GM23338 (cell line): Measurements from ENCODE around the gene COA4. TPM values are rescaled to one million over a fixed set of nuclear protein-coding genes. Genes with fewer than 3 reads are reported as not detected.

Experiments
- ATAC-seq: fragments of 200-7000 bp; cut with Tn5 transposase; 3 replicates; pipeline ENCODE4 v1.9.1; 2020
- DNase-seq: peaks from one replicate; pipeline ENCODE4 v3.0.0-alpha.2; 2015; ENCODE audit warnings: low spot score
- H2AFZ ChIP-seq: fragments of 200-600 bp; sonication (generic); 2 replicates; pipeline ENCODE4 v1.8.0; 2016; ENCODE audit warnings: antibody characterized with exemption, mild to moderate bottlenecking, moderate library complexity
- H3F3A ChIP-seq: fragments of 200-600 bp; sonication (generic); replicated peaks from 2 replicates; pipeline ENCODE4 v1.8.0; 2017; ENCODE audit warnings: antibody characterized with exemption, mixed run types, low read depth
- H3K27ac ChIP-seq: fragments of 200-600 bp; sonication (generic); 2 replicates; pipeline ENCODE4 v1.6.1; 2016; ENCODE audit warnings: low read depth
- H3K27me3 ChIP-seq: fragments of 200-600 bp; sonication (generic); 2 replicates; pipeline ENCODE4 v1.8.0; 2016; ENCODE audit warnings: mild to moderate bottlenecking, mixed run types, moderate library complexity; ENCODE audit not compliant: insufficient read depth
- H3K36me3 ChIP-seq: fragments of 200-600 bp; sonication (generic); 2 replicates; pipeline ENCODE4 v1.8.0; 2016; ENCODE audit warnings: mild to moderate bottlenecking; ENCODE audit not compliant: insufficient read depth
- H3K4me1 ChIP-seq: fragments of 200-600 bp; sonication (generic); 2 replicates; pipeline ENCODE4 v1.8.0; 2016; ENCODE audit warnings: mild to moderate bottlenecking, moderate library complexity; ENCODE audit not compliant: insufficient read depth
- H3K4me2 ChIP-seq: fragments of 200-600 bp; sonication (generic); 2 replicates; pipeline ENCODE4 v1.7.1; 2017; ENCODE audit warnings: mixed run types
- H3K4me3 ChIP-seq: fragments of 200-600 bp; sonication (generic); 2 replicates; pipeline ENCODE4 v1.6.1; 2016; ENCODE audit warnings: mixed run types
- H3K79me2 ChIP-seq: fragments of 200-600 bp; sonication (generic); replicated peaks from 2 replicates; pipeline ENCODE4 v1.8.0; 2017; ENCODE audit warnings: mild to moderate bottlenecking; ENCODE audit not compliant: insufficient read depth
- H3K9me2 ChIP-seq: fragments of 200-600 bp; sonication (generic); 2 replicates; pipeline ENCODE4 v1.8.0; 2017; ENCODE audit not compliant: insufficient read depth
- H4K20me1 ChIP-seq: fragments of 200-600 bp; sonication (generic); replicated peaks from 2 replicates; pipeline ENCODE4 v1.8.0; 2017; ENCODE audit warnings: mild to moderate bottlenecking; ENCODE audit not compliant: insufficient read depth
- H3K27ac Mint-ChIP-seq: 2 replicates; pipeline ENCODE4 v1.8.0; 2020; ENCODE audit warnings: inconsistent platforms, mild to moderate bottlenecking, moderate library complexity, mixed read lengths
- H3K27me3 Mint-ChIP-seq: 3 replicates; pipeline ENCODE4 v1.8.0; 2022; ENCODE audit warnings: low read depth, mild to moderate bottlenecking, moderate library complexity, mixed read lengths, inconsistent platforms; ENCODE audit not compliant: insufficient read depth, poor library complexity
- H3K36me3 Mint-ChIP-seq: 3 replicates; pipeline ENCODE4 v1.8.0; 2021; ENCODE audit warnings: low read depth, mild to moderate bottlenecking, inconsistent platforms, moderate library complexity, mixed read lengths
- H3K4me1 Mint-ChIP-seq: 3 replicates; pipeline ENCODE4 v1.8.0; 2020; ENCODE audit warnings: mild to moderate bottlenecking, inconsistent platforms, mixed read lengths
- H3K4me3 Mint-ChIP-seq: 3 replicates; pipeline ENCODE4 v1.8.0; 2021; ENCODE audit warnings: moderate library complexity, mild to moderate bottlenecking, inconsistent platforms, mixed read lengths
- H3K9me3 Mint-ChIP-seq: 3 replicates; pipeline ENCODE4 v1.8.0; 2020; ENCODE audit warnings: moderate library complexity, mild to moderate bottlenecking, inconsistent platforms, mixed read lengths
- CREB1 ChIP-seq: fragments of 250-450 bp; sonication (Bioruptor Pico); IDR thresholded peaks from 2 replicates; pipeline ENCODE4 v1.5.0; 2020; ENCODE audit warnings: low read depth, mild to moderate bottlenecking, moderate library complexity
- ETS1 ChIP-seq: IDR thresholded peaks from 2 replicates; pipeline ENCODE4 v1.6.1; 2016; ENCODE audit warnings: antibody characterized with exemption
- EZH2phosphoT487 ChIP-seq: fragments of 200-600 bp; sonication (generic); IDR thresholded peaks from one replicate; pipeline ENCODE4 v1.8.1; 2018; ENCODE audit warnings: antibody characterized with exemption; ENCODE audit not compliant: unreplicated experiment
- JUNB ChIP-seq: IDR thresholded peaks from one replicate; pipeline ENCODE4 v1.6.1; 2016; ENCODE audit warnings: antibody characterized with exemption; ENCODE audit not compliant: unreplicated experiment
- POLR2AphosphoS5 ChIP-seq: IDR thresholded peaks from 2 replicates; pipeline ENCODE4 v1.6.1; 2016; ENCODE audit warnings: antibody characterized with exemption, low read depth
- REST ChIP-seq: IDR thresholded peaks from one replicate; pipeline ENCODE4 v1.6.1; 2018; ENCODE audit warnings: antibody characterized with exemption; ENCODE audit not compliant: unreplicated experiment
- STAT1 ChIP-seq: IDR thresholded peaks from one replicate; pipeline ENCODE4 v1.6.1; 2016; ENCODE audit warnings: antibody characterized with exemption; ENCODE audit not compliant: unreplicated experiment
- ZNF114 ChIP-seq: fragments of 250-450 bp; sonication (Bioruptor Pico); IDR thresholded peaks from 2 replicates; pipeline ENCODE4 v1.5.0; 2020; ENCODE audit warnings: mild to moderate bottlenecking, moderate library complexity
- polyA plus RNA-seq: library from polyadenylated mRNA; unstranded; fragments of >200 nt; fragmentation: Nextera tagmentation; extraction: Ambion mirVana; gene quantifications from 2 replicates; pipeline ENCODE4 v1.2.1, GENCODE V29; 2016
- total RNA-seq: library from RNA; depleted of rRNA; stranded (reverse); fragments of >200 nt; shearing (Covaris generic); gene quantifications from 2 replicates; pipeline ENCODE4 v1.2.3, GENCODE V29; 2014
- TF ChIP-seq, protein P1 (sequence below), 2 experiments: fragments of 200-600 bp in 1 of 2; sonication (generic) in 1 of 2; conservative IDR thresholded peaks; 2 replicates each; pipeline versions ENCODE4 v1.5.1 to v1.6.1; 2016 to 2017; ENCODE audit warnings: antibody characterized with exemption in 2 of 2, low read depth in 2 of 2, mild to moderate bottlenecking in 2 of 2, moderate library complexity in 1 of 2

Gene COA4
- total and polyA plus RNA-seq, 2 experiments from 2014 or later: 168 to 174 TPM

- TF ChIP-seq REST: no peak
- TF ChIP-seq POLR2AphosphoS5: no peak
- TF ChIP-seq ZNF114 (CRISPR knock-in tag): no peak
- TF ChIP-seq JUNB: no peak
- no peak for TF ChIP-seq CREB1 (CRISPR knock-in tag)
- TF ChIP-seq ETS1: no peak
- TF ChIP-seq, protein P1, sequence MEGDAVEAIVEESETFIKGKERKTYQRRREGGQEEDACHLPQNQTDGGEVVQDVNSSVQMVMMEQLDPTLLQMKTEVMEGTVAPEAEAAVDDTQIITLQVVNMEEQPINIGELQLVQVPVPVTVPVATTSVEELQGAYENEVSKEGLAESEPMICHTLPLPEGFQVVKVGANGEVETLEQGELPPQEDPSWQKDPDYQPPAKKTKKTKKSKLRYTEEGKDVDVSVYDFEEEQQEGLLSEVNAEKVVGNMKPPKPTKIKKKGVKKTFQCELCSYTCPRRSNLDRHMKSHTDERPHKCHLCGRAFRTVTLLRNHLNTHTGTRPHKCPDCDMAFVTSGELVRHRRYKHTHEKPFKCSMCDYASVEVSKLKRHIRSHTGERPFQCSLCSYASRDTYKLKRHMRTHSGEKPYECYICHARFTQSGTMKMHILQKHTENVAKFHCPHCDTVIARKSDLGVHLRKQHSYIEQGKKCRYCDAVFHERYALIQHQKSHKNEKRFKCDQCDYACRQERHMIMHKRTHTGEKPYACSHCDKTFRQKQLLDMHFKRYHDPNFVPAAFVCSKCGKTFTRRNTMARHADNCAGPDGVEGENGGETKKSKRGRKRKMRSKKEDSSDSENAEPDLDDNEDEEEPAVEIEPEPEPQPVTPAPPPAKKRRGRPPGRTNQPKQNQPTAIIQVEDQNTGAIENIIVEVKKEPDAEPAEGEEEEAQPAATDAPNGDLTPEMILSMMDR (conservative IDR thresholded peaks at IDR 0.05; ENCODE audit: low read depth in 2 of 2): no peak
- TF ChIP-seq EZH2phosphoT487: no peak
Observed at GRCh38 chr11:73875840-73876239, 806 bp downstream of the COA4 start (continued).

- H3K79me2 ChIP-seq: peaks cover 42% of the 10 kb centered on the region
- TF ChIP-seq REST: no peak
- no peak for TF ChIP-seq ETS1
- TF ChIP-seq CREB1 (CRISPR knock-in tag): no peak
- TF ChIP-seq POLR2AphosphoS5: no peak
- TF ChIP-seq JUNB: no peak
- TF ChIP-seq STAT1: no peak
- no peak for TF ChIP-seq ZNF114 (CRISPR knock-in tag)
Observed at GRCh38 chr11:73875380-73875779, 1.3 kb downstream of the COA4 start.

More at GRCh38 chr11:73875380-73875779, 1.3 kb downstream of the COA4 start:
- Histone ChIP-seq H4K20me1 (peaks cover 14% of the 10 kb centered on the region), H3K4me2 (peak overlapping the region; percentile 91), H3K27me3 (no peaks in the 10 kb centered on the region), H3F3A (peaks cover 17% of the 10 kb centered on the region), H3K4me1 (peaks cover 37% of the 10 kb centered on the region), H3K36me3 (peaks cover 21% of the 10 kb centered on the region), H3K4me3 (peak overlapping the region; percentile 90), H3K9me2 (no peaks in the 10 kb centered on the region), H2AFZ (no peak overlapping the region), H3K27ac (peak overlapping the region; percentile 98)
- H3K9me3 Mint-ChIP-seq: no peaks in the 10 kb centered on the region
- ATAC-seq (no peak), DNase-seq (no peak)
- peak overlapping the region; percentile 97 for H3K27ac Mint-ChIP-seq
- peaks cover 58% of the 10 kb centered on the region for H3K36me3 Mint-ChIP-seq
- H3K4me1 Mint-ChIP-seq: peaks cover 23% of the 10 kb centered on the region
- H3K4me3 Mint-ChIP-seq: peak overlapping the region; percentile 93
- H3K27me3 Mint-ChIP-seq: peaks cover 12% of the 10 kb centered on the region
